A549 (cell line): ENCODE measurements around the gene CHN1.

Source experiments
- CBX2 ChIP-seq: fragments of 200-600 bp; sonication (generic); IDR thresholded peaks from 2 replicates; pipeline ENCODE4 v1.6.1; 2016; ENCODE audit warnings: low read depth, mild to moderate bottlenecking, borderline replicate concordance
- CHD2 ChIP-seq: fragments of 150-350 bp; IDR thresholded peaks from 2 replicates; pipeline ENCODE4 v1.6.1; 2014; ENCODE audit warnings: low read length; ENCODE audit not compliant: partially characterized antibody
- CTCF ChIP-seq: fragments of >200 bp; sonication (Bioruptor Twin); formaldehyde crosslinking; IDR thresholded peaks from 3 replicates; pipeline ENCODE4 v1.5.1; 2016
- HOXB13 ChIP-seq: fragments of 250-450 bp; sonication (Bioruptor Pico); IDR thresholded peaks from 2 replicates; pipeline ENCODE4 v1.5.0; 2020; ENCODE audit warnings: low read depth, mild to moderate bottlenecking, moderate library complexity
- KDM1A ChIP-seq: fragments of 200-600 bp; sonication (generic); IDR thresholded peaks from 2 replicates; pipeline ENCODE4 v1.6.1; 2016; ENCODE audit warnings: low read depth, mild to moderate bottlenecking
- MAFK ChIP-seq: fragments of 450-650 bp; IDR thresholded peaks from 2 replicates; pipeline ENCODE4 v1.6.1; 2014; ENCODE audit not compliant: partially characterized antibody
- MYC ChIP-seq: IDR thresholded peaks from 2 replicates; pipeline ENCODE4 v1.6.1; 2012; ENCODE audit warnings: mild to moderate bottlenecking, inconsistent platforms, low read length, improper control_type of control experiment, borderline replicate concordance
- POLR2A ChIP-seq: IDR thresholded peaks from 2 replicates; pipeline ENCODE4 v1.6.1; 2012; ENCODE audit warnings: mild to moderate bottlenecking, low read length
- RAD21 ChIP-seq, 2 experiments: fragments of >200 bp in 1 of 2; sonication (Bioruptor Twin) in 1 of 2; formaldehyde crosslinking in 1 of 2; IDR thresholded peaks in 1 of 2; conservative IDR thresholded peaks in 1 of 2; 2 replicates in 1 of 2; 3 replicates in 1 of 2; pipeline ENCODE4 v1.6.1; 2012 to 2018; ENCODE audit warnings: inconsistent platforms in 1 of 2
- RCOR1 ChIP-seq: fragments of 150-350 bp; IDR thresholded peaks from 2 replicates; pipeline ENCODE4 v1.6.1; 2014; ENCODE audit warnings: antibody characterized with exemption, low read length, low read depth
- SMC3 ChIP-seq: fragments of >200 bp; sonication (Bioruptor Twin); formaldehyde crosslinking; IDR thresholded peaks from 3 replicates; pipeline ENCODE4 v1.6.1; 2018; ENCODE audit warnings: inconsistent platforms
- SREBF2 ChIP-seq: fragments of 450-650 bp; IDR thresholded peaks from 2 replicates; pipeline ENCODE4 v1.6.1; 2014; ENCODE audit warnings: mild to moderate bottlenecking, moderate library complexity
- ZFP36 ChIP-seq: fragments of 450-650 bp; IDR thresholded peaks from 2 replicates; pipeline ENCODE4 v1.6.1; 2014; ENCODE audit warnings: borderline replicate concordance; ENCODE audit not compliant: partially characterized antibody
- TF ChIP-seq, protein P1 (sequence below): fragments of 450-650 bp; IDR thresholded peaks from 2 replicates; pipeline ENCODE4 v1.6.1; 2014; ENCODE audit warnings: antibody characterized with exemption

GRCh38 chr2:174778085-174778981, 226.8 kb downstream of the CHN1 start:
- TF ChIP-seq MYC: no peak
- no peak for TF ChIP-seq ZFP36
- no peak for TF ChIP-seq CTCF
- TF ChIP-seq RCOR1: no peak
- TF ChIP-seq, protein P1, sequence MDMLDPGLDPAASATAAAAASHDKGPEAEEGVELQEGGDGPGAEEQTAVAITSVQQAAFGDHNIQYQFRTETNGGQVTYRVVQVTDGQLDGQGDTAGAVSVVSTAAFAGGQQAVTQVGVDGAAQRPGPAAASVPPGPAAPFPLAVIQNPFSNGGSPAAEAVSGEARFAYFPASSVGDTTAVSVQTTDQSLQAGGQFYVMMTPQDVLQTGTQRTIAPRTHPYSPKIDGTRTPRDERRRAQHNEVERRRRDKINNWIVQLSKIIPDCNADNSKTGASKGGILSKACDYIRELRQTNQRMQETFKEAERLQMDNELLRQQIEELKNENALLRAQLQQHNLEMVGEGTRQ: no peak
- TF ChIP-seq POLR2A: no peak
- TF ChIP-seq SREBF2: no peak
- no peak for TF ChIP-seq KDM1A
- TF ChIP-seq HOXB13 (CRISPR knock-in tag): no peak
- no peak for TF ChIP-seq RAD21 (conservative IDR thresholded peaks at IDR 0.05 in 1 of 2, IDR thresholded peaks at IDR 0.05 in 1 of 2)
- TF ChIP-seq CHD2: no peak
- TF ChIP-seq SMC3: no peak
- no peak for TF ChIP-seq CBX2
- no peak for TF ChIP-seq MAFK
